ENCODE results near the gene APP. TPM values are rescaled to one million over a fixed set of nuclear protein-coding genes. Genes with fewer than 3 reads are reported as not detected.

The APP gene
- total RNA-seq, 4 donors from 2014 or later = 209 to 297 (median 240) TPM

DNA sequence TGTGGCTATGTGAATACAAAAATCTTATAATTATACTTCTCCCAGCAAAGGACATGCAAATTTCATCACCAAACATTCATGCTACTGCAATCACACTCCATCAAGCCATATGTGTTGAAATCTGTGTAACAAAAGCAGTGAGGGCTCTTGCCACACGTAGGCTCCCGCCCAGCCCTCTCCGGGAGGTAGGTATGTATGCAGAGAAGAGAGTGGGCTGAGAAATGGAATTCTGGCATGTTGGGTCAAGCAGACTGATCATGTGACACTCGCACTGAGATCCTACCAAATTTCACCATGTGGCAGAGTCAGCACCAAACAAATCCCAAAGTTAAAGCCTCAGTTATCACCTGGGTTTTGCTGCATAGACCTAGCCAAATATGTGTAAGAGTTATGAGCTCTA is 49.7 kb downstream of the APP start:
- Histone ChIP-seq H3K4me3 (no peak overlapping the region), H3K4me1 (peaks cover 0 to 23% (median 2%) of the 10 kb centered on the region in 4 donors), H3K36me3 (no peaks in the 10 kb centered on the region), H3K27me3 (no peaks in the 10 kb centered on the region), H3K9me3 (no peaks in the 10 kb centered on the region), H3K27ac (no peak overlapping the region)
- TF ChIP-seq, protein P1, sequence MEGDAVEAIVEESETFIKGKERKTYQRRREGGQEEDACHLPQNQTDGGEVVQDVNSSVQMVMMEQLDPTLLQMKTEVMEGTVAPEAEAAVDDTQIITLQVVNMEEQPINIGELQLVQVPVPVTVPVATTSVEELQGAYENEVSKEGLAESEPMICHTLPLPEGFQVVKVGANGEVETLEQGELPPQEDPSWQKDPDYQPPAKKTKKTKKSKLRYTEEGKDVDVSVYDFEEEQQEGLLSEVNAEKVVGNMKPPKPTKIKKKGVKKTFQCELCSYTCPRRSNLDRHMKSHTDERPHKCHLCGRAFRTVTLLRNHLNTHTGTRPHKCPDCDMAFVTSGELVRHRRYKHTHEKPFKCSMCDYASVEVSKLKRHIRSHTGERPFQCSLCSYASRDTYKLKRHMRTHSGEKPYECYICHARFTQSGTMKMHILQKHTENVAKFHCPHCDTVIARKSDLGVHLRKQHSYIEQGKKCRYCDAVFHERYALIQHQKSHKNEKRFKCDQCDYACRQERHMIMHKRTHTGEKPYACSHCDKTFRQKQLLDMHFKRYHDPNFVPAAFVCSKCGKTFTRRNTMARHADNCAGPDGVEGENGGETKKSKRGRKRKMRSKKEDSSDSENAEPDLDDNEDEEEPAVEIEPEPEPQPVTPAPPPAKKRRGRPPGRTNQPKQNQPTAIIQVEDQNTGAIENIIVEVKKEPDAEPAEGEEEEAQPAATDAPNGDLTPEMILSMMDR (IDR thresholded peaks at IDR 0.05) = no peak
- TF ChIP-seq POLR2A (IDR thresholded peaks at IDR 0.05) = no peak
- no peak for DNase-seq

DNA sequence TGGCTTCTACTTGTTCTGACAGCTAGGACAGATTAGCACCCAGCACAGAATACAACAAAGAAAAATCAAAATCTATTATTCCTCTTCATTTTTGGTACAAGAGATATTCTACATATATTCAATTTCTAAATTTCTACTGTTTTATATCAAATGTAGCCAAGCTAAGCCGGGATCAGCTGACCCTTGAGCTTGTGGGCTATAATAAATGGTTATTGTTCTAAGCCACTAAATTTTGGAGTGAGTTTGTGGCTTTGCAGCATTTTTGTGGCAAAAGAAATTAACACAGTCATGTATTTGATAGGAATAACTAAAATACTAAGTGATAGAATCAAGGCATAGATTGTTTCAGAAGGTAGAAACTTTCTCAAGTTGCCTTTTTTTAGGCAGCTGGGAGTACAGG is 50.7 kb downstream of the APP start:
- Histone ChIP-seq H3K36me3 (no peaks in the 10 kb centered on the region), H3K9me3 (no peaks in the 10 kb centered on the region), H3K27me3 (no peaks in the 10 kb centered on the region), H3K27ac (no peak overlapping the region), H3K4me1 (peaks cover 0 to 14% (median 2%) of the 10 kb centered on the region in 4 donors), H3K4me3 (no peak overlapping the region)
- TF ChIP-seq POLR2A (IDR thresholded peaks at IDR 0.05) = no peak
- TF ChIP-seq, protein P1 (IDR thresholded peaks at IDR 0.05) = no peak
- no peak for DNase-seq

DNA sequence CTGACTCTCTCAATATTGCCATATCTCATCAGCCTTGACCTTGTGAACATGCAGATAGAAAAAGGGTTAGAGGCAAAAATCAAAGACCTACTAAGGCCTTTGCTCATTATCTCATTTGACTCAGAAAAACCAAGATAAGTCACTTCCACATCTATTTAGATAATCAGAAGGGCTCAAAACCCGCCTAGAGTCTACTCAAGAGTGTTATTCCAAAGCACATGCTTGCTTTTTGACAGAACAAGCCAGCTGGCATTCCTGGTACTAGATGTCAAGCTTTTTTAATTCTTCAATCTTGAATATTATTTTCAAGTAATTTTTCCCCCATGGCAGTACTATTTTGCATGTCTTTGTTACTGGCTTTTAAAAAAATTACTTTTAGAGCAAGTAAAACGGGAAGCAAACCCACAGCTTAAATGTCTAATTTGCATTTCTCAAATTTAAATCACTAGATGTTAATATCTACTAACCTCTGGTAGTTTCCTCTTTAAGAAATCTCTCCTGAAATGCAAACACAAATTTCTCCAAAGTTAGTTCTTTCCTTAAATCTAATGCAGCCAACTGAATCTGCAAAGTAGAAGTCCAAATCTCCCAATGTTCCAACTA is 51.5 kb downstream of the APP start:
- no peaks in the 10 kb centered on the region for H3K9me3 ChIP-seq
- H3K4me3 ChIP-seq = no peak overlapping the region
- H3K4me1 ChIP-seq = peaks cover 0 to 10% (median 2%) of the 10 kb centered on the region in 4 donors
- DNase-seq = no peak
- H3K27me3 ChIP-seq = no peaks in the 10 kb centered on the region
- no peaks in the 10 kb centered on the region for H3K36me3 ChIP-seq
- no peak overlapping the region for H3K27ac ChIP-seq
- TF ChIP-seq, protein P1 (IDR thresholded peaks at IDR 0.05) = no peak
- no peak for TF ChIP-seq POLR2A (IDR thresholded peaks at IDR 0.05)

DNA sequence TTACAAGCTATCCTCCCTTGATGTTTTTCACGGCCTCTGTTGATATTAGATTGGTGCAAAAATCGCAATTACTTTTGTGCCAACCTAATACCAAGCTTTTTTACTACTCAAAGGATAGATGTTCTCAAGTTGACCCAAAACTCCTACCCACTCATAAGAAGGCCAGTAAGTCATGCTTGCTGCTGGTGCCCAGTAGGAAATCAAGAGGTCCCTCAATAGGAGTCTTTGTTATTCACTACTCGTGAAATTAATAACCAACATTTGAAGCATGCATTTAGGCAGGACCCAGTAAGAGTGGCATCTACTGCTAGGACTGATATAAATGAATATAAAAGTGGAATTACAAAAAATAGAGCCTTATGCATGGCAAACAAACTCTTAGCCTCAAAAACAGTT is 52.6 kb downstream of the APP start:
- H3K27me3 ChIP-seq = no peaks in the 10 kb centered on the region
- H3K27ac ChIP-seq = no peak overlapping the region
- TF ChIP-seq POLR2A (IDR thresholded peaks at IDR 0.05) = no peak
- TF ChIP-seq, protein P1 (IDR thresholded peaks at IDR 0.05) = no peak
- H3K9me3 ChIP-seq = no peaks in the 10 kb centered on the region
- peaks cover 0 to under 1% (median 0%) of the 10 kb centered on the region in 4 donors for H3K4me1 ChIP-seq
- no peak overlapping the region for H3K4me3 ChIP-seq
- H3K36me3 ChIP-seq = no peaks in the 10 kb centered on the region
- DNase-seq = no peak

DNA sequence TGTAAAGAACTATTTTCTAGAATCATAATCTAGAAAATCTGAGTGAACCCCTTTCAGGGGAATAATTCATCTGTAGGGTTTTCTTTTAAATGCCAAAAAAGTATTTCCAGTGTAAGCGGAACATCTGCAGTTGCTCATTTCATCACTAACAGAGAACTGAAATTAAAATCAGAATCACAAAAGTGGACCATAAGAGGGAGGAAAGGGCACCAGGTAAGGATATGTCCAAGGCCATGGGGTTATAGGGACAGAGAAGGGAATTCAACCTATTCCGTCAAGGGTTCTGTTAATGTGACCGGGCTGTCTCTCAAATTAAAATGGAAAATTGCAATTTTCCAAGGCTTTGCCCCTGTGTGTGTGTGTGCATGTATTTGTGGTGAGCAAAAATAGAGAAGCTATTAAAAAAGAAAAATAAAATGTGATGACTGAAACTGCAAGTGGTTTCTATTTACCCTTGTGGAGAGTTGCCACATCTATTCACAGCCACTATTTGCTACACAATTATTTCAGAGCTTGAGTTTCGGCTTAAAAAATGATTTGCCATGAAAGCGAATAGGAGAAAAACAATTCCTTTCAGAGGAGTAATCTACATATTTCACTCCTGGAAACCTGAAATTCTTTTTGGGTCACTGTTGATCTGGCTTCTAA is 53.1 kb downstream of the APP start:
- Histone ChIP-seq H3K4me1 (no peaks in the 10 kb centered on the region), H3K27ac (no peak overlapping the region), H3K27me3 (no peaks in the 10 kb centered on the region), H3K9me3 (no peaks in the 10 kb centered on the region), H3K36me3 (no peaks in the 10 kb centered on the region), H3K4me3 (no peak overlapping the region)
- no peak for DNase-seq
- TF ChIP-seq POLR2A (IDR thresholded peaks at IDR 0.05) = no peak
- TF ChIP-seq, protein P1 (IDR thresholded peaks at IDR 0.05) = no peak
